NCI-H2029 (cell line): ENCODE results near the gene SCLY.

ENCODE experiments used
- DNase-seq: peaks from one replicate; lab custom pipeline; 2025; lab: John Stamatoyannopoulos, UW

The SCLY gene

DNA sequence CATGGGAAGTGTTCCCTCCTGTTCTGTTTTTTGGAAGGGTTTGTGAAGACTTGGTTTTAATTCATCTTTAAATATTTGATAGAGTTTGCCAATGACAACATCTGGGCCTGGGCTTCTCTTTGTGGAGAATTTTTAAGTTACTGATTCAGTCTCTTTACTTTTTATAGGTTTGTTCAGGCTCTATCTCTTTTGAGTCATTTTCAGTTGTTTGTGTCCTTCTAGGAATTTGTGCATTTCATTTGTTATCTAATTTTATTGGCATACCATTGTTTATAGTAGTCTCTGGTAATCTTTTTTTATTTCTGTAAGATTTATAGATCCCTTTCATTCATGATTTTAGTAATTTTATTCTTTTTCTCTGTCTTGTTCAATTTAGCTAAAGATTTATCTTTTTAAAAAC is 14.6 kb downstream of the SCLY start:
- DNase-seq: no peak

DNA sequence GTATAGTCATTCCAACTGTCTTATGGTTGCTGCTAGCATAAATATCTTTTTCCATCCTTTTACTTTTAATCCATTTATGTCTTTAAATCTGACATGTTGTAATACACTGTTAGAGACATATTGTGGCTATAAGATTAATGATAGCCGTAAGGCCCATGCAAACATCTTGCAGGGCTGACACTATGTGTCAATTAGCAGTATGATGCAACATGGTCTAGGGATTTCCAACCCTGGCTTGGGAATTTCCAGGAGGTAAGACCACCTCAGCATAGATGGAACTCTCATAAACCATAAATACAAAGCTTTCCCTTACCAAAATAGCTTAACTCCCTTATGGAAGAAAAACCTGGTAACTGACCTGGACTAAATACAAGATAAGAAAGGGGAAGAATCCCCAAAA is 16.5 kb downstream of the SCLY start:
- no peak for DNase-seq

DNA sequence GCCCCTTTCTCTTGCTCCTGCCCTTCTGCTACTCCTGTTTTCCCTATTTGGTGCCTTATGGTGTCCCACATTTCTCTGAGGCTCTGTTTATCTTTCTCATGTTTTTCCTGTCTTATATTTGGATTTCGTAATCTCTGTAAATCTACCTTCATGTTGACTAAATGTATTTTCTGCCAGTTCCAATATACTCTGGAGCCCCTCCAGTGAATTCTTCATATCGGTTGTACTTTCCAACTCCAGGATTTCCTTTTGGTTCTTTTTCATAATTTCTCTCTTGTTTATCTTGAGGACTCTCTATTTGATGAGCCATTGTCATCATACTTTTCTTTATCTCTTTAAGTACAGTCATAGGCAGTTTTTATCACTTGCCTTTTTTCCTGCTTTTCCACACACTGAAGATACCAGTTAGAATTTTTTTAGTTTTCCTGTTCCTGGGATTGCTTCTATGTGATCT is 19.1 kb downstream of the SCLY start:
- no peak for DNase-seq

DNA sequence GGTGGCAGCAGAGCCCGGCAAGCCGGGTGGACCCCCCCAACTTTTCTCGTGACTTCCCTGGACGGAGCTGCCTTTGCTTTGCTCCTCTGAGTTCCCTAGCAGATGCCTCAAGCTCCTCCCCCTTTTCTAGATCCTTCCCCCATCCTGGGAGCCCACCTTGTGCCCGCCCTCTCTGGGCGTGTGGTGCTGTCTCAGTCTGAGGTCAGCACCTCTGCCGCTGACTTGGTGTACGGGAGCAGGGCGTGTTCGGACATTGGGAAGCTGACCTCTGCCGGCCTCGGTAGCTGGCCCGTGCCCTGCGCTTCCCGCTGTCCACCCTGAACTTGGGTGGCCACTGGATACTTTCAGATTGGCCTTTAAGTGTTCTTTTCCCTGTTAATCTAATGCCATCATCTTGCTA is 19.7 kb downstream of the SCLY start:
- no peak for DNase-seq

DNA sequence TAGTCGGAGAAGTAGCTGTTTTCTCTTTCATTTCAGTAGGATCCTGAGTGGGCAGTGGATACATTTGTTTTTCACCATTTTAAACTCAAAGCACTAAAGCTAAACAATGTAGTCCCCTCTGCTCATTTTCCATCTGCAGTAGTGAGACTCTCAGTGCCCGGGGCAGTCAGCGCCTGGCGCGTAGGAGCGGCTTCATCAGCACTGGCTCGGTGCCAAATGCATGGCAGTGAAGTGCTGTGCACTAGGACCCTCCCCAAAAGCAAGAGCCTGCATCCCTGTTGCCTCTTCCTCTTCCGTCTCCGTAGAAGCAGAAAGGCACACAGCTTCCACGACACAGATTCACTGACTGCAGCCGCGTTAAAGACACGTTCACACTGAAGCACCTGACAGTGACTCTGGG is 20.3 kb downstream of the SCLY start:
- no peak for DNase-seq

DNA sequence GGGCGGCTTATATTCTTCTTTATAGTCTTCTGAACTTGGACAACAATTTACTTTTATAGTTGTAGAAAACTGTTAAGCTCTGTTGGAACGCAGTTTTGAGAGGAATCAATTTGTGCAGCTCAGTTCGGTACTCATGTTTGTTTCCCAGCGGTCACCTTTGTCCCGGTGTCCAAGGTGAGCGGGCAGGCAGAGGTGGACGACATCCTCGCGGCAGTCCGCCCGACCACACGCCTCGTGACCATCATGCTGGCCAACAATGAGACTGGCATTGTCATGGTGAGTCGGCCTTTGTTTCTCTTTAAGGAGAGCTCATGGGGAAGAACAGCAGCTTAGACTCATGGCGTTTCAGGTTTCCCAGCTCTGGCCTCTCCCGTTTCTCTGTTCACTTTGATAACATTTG is 20.8 kb downstream of the SCLY start:
- DNase-seq: no peak

DNA sequence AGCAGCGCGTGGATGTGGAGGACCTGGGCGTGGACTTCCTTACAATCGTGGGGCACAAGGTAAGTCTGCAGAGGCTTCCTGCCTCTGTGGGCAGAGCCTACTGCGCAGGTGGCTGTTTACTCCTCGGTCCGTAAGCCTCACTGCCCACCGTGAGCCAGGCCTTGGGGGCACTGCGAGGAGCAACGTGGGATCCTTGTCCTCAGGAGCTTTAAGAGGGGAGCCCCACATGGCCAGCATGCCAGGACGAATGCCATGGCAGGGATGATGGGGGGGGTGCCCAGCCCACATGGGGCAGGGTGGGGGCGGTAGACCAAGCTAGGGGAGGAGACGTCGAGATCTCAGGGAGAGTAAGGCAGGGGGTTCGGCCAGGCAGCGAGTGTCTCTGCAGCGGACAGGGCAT is 21.4 kb downstream of the SCLY start:
- DNase-seq: no peak

DNA sequence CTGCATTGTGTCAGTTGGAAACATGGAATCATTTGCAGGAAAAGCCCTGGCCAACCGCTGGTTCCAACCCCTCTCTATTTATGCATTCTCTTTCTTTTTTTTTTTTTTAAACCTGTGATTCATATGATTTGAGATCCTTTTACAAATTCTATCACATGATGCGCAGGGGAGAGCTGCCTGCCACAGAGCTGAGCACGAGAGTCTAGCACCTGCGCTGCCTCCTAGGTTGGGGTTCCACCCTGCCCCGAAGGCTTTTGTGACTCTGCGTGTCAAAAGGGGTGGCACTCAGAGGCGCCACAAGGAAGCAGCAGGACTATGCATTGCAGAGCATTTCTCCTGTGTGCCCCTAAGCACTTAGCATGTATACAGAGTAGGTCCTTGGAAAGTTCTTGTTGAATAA is 22.0 kb downstream of the SCLY start:
- no peak for DNase-seq

DNA sequence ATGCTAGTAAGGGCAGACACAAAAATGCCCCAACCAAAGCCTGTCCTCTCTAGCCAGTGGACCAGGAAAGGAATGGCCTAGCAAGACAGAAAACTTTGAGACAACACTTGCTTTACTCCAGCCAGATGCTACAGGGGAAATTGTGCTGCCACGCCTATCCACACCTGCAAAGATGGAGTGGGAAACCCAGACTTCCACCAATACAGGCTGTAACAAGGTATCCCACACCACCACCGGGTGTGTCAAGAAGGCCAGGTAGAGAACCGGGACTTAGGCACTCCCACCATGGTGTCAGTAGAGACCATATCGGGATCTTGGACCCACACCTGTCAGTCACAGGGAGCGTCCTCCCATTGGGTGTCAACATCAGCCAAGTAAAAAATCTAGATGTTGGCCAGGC is 23.1 kb downstream of the SCLY start:
- no peak for DNase-seq

DNA sequence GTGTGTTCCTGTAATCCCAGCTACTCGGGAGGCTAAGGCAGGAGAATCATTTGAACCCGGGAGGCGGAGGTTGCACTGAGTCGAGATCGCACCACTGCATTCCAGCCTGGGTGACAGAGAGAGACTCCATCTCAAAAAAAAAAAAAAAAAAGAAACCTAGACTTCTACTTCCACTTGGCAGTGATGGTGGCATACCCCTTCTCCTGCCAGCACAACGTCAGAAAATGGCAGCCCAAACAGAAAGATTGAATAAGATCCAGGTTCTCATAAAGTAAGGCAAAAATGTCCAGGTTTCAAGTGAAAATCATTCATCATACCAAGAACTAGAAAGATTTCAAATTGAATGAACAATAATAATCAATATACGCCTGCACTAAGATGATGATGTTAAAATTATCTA is 24.0 kb downstream of the SCLY start:
- no peak for DNase-seq

DNA sequence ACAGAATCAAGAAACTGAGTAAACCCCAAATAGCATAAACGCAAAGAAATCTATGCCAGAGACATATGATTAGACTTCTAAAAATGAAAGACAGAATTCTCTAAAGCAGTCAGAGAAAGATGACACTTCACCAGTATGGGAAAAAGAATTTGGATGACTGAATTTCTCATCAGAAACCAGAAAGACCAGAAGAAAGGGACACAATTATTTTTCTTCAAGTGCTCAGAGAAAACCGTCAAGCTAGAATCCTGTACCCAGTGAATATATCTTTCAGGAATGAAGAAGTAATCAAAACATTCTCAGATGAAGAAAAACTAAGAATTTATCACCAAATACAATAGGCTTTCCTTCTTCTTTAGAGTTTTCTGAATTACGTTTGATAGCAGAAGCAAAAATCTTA is 25.1 kb downstream of the SCLY start:
- no peak for DNase-seq

DNA sequence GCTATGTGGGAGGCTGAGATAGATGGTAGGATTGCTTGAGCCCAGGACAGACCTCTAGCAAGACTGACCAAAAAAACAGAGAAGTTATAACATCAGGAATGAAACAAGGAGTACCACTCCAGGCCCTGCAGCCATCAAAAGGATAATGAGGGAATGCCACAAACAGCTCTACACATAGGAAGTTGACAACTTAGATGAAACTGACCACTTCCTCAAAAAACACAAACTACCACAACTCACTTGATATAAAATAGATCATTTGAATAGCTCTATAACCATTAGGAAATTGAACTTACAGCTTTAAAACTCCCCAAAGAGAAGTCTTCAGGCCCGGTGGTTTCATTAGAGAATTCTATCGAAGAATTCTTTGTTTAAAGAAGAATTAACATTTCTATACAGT is 26.4 kb downstream of the SCLY start:
- DNase-seq: no peak

DNA sequence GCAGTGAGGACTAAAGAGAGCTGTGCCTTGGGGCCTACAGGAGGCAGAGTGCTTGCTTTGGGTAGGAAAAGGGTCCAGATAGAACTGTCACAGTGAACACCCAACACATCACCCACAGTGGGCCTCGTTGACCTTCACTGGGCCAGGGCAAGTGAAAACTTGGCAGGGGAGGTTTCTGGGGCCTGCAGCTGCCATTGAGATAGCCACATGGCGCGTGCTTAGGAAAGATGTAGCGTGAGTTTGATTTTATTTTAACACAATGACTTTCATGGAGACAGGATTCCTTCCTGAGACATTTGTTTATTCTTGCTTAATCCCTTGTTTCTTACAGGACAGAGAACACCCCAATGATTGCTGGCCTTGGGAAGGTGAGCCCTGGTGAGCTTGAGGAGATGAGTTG is 30.1 kb downstream of the SCLY start:
- DNase-seq: no peak

DNA sequence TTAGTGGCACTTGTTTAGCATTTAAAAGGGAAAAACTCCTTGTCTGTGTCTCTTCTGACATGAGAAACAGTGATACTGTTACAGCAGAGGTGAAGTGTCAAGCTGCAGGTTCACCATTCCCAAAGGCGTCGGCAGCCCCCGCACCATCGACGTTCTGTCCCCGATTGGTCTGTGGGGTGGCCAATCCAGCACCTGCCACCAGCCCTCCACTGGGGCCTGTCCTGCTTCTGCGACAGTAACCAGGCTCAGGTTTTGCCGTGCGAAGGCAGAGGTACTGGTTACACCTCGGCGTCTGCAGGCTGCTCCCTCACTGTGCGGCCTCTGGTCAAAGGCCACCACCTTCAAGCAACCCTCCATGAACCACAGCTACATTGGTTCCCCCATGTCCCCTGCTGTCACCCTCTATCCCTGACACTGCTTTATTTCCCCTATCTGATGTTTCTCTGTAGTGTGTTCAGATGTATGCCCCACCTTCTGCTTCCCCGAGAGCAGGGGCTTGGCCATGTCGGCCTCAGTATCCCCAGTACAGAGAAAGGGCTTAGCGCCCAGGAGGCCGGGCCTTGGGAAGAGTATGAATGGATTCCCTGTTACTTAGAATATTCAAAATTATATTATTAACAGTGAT is 30.7 kb downstream of the SCLY start:
- DNase-seq: no peak

DNA sequence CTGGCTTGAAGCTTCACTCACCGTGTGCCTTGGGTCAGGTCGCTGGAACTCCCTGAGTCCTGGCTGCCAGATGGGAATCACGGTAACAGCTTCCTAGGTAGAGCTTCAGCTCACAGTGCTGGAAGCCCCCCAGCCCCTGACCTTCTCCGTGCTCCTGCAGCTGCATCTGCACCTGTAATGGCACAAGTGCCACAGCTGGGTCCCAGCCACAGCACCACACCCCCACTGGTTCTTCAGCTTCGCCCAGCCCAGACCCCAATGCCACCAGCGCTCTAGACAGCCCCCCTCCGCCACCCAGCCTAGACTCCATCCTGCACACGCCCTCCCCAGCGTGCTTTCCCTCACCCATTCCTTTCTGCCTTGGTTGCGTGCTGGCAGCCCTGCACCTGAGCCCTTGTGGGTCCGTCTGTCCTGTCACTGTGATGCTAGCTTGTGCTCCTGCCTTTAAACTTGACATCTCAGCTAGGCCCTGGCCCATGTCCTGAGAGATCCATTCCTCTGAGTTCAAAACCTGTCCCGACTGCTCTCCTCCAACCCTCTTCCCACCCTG is 31.8 kb downstream of the SCLY start:
- no peak for DNase-seq

DNA sequence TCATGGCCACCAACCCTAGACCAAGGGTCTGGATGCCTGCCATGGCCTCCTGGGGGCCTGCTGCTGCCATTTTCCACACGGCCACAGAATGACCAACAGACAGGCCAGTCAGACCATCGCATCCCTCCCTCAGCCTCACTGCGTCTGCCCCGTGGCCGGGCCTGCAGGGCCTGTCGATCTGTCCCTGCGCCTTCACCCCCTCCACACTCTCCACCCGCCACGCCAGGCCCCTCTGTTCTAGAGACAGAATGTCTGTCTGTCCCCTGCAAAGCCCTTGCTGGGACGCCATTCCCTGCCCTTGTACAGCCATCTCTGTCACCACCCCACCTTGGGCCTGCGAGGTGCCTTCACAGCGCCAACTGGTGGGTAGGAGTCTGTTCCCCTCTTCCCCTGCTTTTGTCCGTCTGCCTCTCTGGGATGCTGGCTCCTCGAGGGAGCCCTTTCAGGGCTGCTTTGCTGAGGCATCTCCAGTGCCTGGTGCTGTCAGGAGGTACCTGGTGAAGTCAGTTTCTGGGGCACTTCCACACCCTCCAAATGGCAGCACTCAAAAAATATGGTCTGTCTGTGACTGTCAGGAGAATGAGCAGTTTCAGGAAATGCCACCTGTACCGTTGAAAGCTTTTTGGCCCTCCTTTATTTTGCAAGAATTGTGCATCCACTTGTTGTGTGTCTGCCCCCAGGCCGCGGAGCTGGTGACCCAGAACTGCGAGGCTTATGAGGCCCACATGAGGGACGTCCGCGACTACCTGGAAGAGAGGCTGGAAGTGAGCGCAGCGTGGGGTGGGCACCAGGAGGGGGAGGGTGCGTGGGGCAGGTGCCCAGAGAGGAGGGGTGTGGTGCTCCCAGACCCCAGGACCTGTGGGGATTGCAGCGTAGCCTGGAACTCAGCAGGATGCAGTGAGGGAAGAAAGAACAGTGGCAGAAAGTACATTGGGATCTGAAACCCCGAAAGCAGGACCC is 32.7 kb downstream of the SCLY start:
- no peak for DNase-seq

DNA sequence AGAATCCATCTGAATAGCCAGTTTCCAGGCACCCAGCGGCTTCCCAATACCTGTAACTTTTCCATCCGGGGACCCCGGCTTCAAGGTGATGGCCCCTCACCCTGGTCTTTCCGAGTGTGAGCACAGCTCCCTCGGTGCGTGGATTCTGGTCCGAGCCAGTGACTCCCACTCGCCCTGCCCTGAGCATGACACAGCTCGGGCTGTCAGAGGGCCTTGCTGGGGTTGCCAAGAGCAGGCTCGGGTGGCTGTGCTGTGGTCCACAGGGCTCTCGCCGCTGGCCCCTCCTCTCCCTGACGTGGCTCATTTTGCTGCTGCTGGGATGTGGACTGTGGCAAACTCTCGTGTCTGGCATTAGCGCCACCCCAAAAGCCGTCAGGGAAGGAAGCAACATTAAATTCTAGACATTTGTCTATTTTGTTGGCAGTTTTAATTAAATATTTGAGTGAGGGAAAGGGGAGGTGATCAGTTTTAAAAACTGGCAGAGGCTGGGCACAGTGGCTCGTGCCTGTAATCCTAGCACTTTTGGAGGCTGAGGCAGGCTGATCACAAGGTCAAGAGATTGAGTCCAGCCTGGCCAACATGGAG is 33.7 kb downstream of the SCLY start:
- DNase-seq: no peak

DNA sequence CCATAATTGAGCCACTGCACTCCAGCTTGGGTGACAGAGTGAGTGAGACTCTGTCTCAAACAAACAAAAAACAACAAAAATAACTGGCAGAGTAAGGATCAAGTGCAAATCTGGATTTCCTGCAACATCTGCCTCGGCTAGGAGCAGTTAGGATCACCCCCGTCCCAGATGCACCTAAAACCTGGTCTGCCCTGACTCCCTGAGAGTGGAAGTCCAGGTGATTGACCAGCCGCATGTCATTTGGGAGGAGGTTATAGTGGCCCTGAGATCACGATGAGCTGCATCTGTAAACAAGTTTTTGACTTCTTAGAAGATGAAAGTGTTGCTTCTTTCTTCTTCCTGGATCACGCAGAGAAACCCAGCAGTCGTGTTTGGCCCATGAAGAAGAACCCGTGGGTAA is 34.3 kb downstream of the SCLY start:
- DNase-seq: no peak

DNA sequence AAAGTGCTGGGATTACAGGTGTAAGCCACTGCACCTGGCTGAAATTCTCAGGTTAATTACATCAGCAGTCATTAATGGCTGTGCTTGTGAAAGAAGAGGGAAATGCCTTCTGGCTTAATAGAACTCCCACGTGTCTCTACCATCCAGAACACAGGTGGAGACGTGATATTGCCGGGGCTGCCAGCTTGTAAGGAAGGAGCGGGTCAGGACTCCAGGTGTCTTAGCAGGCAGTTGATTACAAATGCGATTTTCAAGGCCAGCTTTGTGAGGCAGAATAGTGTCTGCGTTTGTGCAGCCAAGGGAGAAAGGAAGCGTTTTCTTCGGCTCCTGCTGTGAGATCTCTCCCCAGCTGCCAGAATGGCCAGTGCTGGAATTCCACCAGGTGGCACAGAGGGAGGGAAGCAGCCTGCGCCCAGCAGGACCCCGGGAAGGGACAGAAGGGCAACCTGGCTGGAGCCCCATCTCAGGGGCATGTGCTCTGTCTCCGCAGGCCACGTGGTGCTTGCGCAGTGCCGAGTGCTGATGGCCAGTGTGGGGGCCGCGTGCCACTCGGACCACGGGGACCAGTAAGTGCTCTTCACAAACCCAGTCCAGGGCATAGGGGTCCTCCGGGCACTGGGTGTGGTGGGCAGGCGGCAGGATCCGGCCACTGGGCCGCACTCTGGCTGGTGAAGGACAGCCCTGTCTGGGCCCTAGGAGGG is 35.7 kb downstream of the SCLY start:
- DNase-seq: peak; percentile 29

DNA sequence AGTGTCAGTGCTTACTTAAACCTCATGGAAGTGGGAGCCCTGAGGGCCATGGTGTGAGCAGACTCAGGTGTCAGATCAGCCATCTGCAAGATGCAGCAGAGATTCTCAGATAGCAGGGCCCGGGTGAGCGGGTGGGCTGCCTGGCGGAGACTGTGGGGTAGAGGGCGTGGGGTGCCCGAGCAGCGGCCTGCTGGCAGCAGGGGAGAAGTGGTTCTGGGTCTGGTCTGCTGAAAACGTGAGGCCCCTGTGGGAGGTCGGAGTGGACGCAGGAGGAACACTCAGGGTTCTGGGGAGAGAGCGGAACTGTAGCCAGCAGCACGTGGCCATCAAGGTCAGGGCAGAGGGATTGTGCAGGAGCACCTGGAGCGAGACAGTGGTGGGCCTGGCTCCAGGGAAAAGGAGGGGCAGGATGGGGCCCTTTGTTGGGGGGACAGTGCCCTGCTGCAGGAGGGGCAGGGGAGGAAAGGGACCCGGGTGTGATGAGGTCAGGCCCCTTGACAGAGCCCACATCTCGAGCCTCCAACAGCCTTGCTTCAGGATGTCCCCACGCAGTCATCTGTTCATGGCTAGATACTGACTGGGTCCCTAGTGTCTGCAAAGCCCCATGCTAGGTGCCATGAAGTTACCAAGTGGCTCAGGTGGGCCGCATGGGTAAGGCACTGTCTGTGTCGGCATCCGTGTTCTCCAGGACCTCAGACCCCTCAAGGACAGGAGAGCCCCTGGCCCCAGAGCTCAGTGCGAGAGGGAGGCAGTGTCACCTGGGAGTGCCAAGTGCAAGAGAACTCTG is 36.6 kb downstream of the SCLY start:
- no peak for DNase-seq
